ENCODE results near the gene RTF1. TPM values are rescaled to one million over a fixed set of nuclear protein-coding genes. Genes with fewer than 3 reads are reported as not detected.

The RTF1 gene
- total and polyA plus RNA-seq, 4 donors = 15.4 to 36.8 (median 28.3) TPM

DNA sequence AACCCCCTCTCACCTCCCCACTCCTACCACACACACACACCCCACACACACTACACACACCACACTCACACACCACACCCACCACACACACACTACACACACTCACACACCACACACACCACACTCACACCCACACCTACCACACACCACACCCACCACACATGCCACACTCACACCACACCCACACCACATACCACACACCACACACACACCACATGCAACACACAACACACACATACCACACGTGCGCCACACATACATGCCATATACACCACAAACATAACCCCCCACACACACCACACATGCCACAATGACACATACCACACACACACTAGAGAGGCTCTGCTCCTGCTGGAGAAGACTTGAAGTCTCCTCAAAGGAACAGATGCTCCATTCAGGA lies 70.9 kb downstream of the RTF1 start:
- no peak for DNase-seq
- intact Hi-C loops (cut with DNase I) = no loop called here
- Histone ChIP-seq H3K4me3 (ENCODE audit: low read length in 2 of 2) (no peak overlapping the region), H3K27me3 (ENCODE audit: control insufficient read depth in 1 of 2, insufficient read depth in 2 of 2, low read length in 1 of 2) (no peaks in the 10 kb centered on the region), H3K36me3 (ENCODE audit: control insufficient read depth in 1 of 2, insufficient read depth in 2 of 2, low read length in 1 of 2) (no peaks in the 10 kb centered on the region), H3K4me1 (ENCODE audit: control insufficient read depth in 1 of 2, insufficient read depth in 2 of 2, low read length in 2 of 2) (no peaks in the 10 kb centered on the region), H3K27ac (ENCODE audit: low read depth in 1 of 2, low read length in 2 of 2) (no peak overlapping the region), H3K9me3 (ENCODE audit: control insufficient read depth, low read length) (no peaks in the 10 kb centered on the region)
- no peak for ATAC-seq (ENCODE audit: low FRiP score)
- whole genome bisulfite sequencing, 2 donors = 88% methylated on average over 2 of the region's 2 CpGs

DNA sequence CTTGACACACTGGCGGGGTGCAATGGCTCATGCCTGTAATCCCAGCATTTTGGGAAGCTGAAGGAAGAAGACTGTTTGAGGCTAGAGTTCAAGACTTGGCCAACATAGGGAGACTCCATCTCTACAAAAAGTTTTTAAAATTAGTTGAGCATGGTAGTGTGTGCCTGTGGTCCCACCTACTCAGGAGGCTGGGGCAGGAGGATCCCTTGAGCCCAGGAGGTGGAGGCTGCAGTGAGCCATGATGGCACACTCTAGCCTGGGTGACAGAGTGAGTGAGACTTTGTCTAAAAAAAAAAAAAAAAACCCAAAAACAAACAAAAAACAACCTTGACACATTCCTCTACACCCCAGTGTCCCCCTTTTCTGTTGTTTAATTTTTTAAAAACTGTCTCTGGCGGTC lies 72.7 kb downstream of the RTF1 start:
- Histone ChIP-seq H3K36me3 (ENCODE audit: control insufficient read depth in 1 of 2, insufficient read depth in 2 of 2, low read length in 1 of 2) (no peaks in the 10 kb centered on the region), H3K27me3 (ENCODE audit: control insufficient read depth in 1 of 2, insufficient read depth in 2 of 2, low read length in 1 of 2) (no peaks in the 10 kb centered on the region), H3K27ac (ENCODE audit: low read depth in 1 of 2, low read length in 2 of 2) (no peak overlapping the region), H3K4me1 (ENCODE audit: control insufficient read depth in 1 of 2, insufficient read depth in 2 of 2, low read length in 2 of 2) (no peaks in the 10 kb centered on the region), H3K4me3 (ENCODE audit: low read length in 2 of 2) (no peak overlapping the region), H3K9me3 (ENCODE audit: control insufficient read depth, low read length) (no peaks in the 10 kb centered on the region)
- ATAC-seq (ENCODE audit: low FRiP score) (no peak), DNase-seq (no peak)
- intact Hi-C loops (cut with DNase I) = loop anchor here in 1 of 2 donors (5.0 kb wide), 1 partner anchor 72 kb away; the partner anchor contains the start of gene RTF1
- WGBS, 2 donors = 98 to 100% methylated on average over 2 of the region's 2 CpGs

DNA sequence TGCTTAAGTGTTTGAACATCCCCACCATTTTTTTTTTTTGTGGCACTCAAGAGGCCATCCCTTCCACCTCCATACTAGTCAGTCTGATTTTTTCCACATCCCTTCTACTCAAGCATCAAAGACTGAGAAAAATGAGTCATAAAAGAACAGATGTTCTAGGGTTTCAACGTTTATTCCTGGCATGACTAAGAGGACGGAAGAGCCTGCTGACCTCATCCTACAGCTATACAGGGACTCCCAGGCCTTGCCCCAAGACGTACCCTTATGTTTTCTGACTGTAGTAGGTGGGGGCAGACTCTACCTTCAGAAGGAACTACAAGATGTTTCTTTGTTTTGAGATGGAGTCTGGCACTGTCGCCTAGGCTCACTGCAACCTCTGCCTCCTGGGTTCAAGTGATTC lies 73.5 kb downstream of the RTF1 start:
- H3K27me3 ChIP-seq (ENCODE audit: control insufficient read depth in 1 of 2, insufficient read depth in 2 of 2, low read length in 1 of 2) = no peaks in the 10 kb centered on the region
- WGBS, 2 donors = 33 to 41% methylated on average over 4 of the region's 4 CpGs
- ATAC-seq (ENCODE audit: low FRiP score) (no peak), DNase-seq (no peak)
- no peaks in the 10 kb centered on the region for H3K4me1 ChIP-seq (ENCODE audit: control insufficient read depth in 1 of 2, insufficient read depth in 2 of 2, low read length in 2 of 2)
- H3K9me3 ChIP-seq (ENCODE audit: control insufficient read depth, low read length) = no peaks in the 10 kb centered on the region
- H3K27ac ChIP-seq (ENCODE audit: low read depth in 1 of 2, low read length in 2 of 2) = no peak overlapping the region
- no peaks in the 10 kb centered on the region for H3K36me3 ChIP-seq (ENCODE audit: control insufficient read depth in 1 of 2, insufficient read depth in 2 of 2, low read length in 1 of 2)
- intact Hi-C loops (cut with DNase I) = loop anchor here in 1 of 2 donors (5.0 kb wide), 1 partner anchor 73 kb away; the partner anchor contains the start of gene RTF1
- no peak overlapping the region for H3K4me3 ChIP-seq (ENCODE audit: low read length in 2 of 2)

DNA sequence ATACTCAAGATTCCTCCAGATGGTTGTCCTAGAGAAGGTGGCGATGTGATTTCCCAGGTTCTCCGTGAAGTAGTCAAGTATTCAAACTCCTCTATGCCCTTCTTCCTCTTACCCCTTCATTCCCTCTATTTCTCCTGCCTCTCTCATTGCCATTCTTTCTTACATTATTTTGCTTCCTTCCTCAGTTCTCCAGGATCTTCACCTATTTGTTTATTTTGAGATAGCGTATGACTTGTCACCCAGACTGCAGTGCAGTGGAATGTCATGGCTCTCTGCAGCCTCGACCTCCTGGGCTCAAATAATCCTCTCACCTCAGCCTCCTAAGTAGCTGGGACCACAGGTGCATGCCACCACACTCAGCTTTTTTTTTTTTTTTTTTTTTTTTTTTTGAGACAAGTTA lies 75.0 kb downstream of the RTF1 start:
- DNase-seq (no peak), ATAC-seq (ENCODE audit: low FRiP score) (no peak)
- Histone ChIP-seq H3K27ac (ENCODE audit: low read depth in 1 of 2, low read length in 2 of 2) (no peak overlapping the region), H3K9me3 (ENCODE audit: control insufficient read depth, low read length) (no peaks in the 10 kb centered on the region), H3K27me3 (ENCODE audit: control insufficient read depth in 1 of 2, insufficient read depth in 2 of 2, low read length in 1 of 2) (no peaks in the 10 kb centered on the region), H3K4me3 (ENCODE audit: low read length in 2 of 2) (no peak overlapping the region), H3K36me3 (ENCODE audit: control insufficient read depth in 1 of 2, insufficient read depth in 2 of 2, low read length in 1 of 2) (no peaks in the 10 kb centered on the region), H3K4me1 (ENCODE audit: control insufficient read depth in 1 of 2, insufficient read depth in 2 of 2, low read length in 2 of 2) (no peaks in the 10 kb centered on the region)
- intact Hi-C loops (cut with DNase I) = loop anchor here in 1 of 2 donors (5.0 kb wide), 1 partner anchor 75 kb away; the partner anchor contains the start of gene RTF1
- 88 to 90% methylated on average over 4 of the region's 4 CpGs for WGBS, 2 donors

DNA sequence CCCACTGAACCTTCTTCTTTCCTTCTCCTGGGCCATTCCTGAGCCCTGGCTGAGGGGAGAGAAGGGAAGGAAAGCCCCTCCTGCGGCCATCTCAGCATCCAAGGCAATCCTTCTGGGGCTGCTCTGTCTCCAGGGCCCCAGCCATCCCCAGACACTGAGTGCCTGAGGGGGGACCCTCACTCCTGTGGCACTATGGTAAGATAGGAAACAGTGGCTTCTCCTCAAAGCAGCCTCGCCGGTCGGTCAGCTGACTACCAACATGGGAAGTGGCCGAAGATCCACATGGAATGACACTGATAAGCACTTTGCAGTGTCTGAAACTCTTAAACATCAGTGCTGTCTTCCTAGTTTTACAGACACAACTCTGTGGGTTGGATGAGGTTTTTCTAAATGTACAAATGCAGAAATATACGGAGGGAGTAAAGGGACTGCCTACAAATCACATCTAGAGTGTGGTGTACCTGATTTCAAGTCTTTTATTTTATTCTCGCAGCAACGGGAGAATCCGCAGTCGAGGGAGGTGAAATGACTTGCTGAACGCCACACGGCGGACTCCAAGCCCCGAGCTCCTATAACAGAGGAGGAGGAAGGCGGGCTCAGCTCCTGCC lies 75.8 kb downstream of the RTF1 start:
- Histone ChIP-seq H3K4me3 (ENCODE audit: low read length in 2 of 2) (peak overlapping the region; percentile 62 to 84), H3K27ac (ENCODE audit: low read depth in 1 of 2, low read length in 2 of 2) (no peak overlapping the region), H3K36me3 (ENCODE audit: control insufficient read depth in 1 of 2, insufficient read depth in 2 of 2, low read length in 1 of 2) (no peaks in the 10 kb centered on the region), H3K27me3 (ENCODE audit: control insufficient read depth in 1 of 2, insufficient read depth in 2 of 2, low read length in 1 of 2) (no peaks in the 10 kb centered on the region), H3K9me3 (ENCODE audit: control insufficient read depth, low read length) (no peaks in the 10 kb centered on the region), H3K4me1 (ENCODE audit: control insufficient read depth in 1 of 2, insufficient read depth in 2 of 2, low read length in 2 of 2) (no peaks in the 10 kb centered on the region)
- WGBS, 2 donors = 3 to 4% methylated on average over 15 of the region's 15 CpGs
- ATAC-seq (ENCODE audit: low FRiP score) (no peak), DNase-seq (no peak)
- intact Hi-C loops (cut with DNase I) = loop anchor here in 1 of 2 donors (5.0 kb wide), 1 partner anchor 75 kb away; the partner anchor contains the start of gene RTF1

DNA sequence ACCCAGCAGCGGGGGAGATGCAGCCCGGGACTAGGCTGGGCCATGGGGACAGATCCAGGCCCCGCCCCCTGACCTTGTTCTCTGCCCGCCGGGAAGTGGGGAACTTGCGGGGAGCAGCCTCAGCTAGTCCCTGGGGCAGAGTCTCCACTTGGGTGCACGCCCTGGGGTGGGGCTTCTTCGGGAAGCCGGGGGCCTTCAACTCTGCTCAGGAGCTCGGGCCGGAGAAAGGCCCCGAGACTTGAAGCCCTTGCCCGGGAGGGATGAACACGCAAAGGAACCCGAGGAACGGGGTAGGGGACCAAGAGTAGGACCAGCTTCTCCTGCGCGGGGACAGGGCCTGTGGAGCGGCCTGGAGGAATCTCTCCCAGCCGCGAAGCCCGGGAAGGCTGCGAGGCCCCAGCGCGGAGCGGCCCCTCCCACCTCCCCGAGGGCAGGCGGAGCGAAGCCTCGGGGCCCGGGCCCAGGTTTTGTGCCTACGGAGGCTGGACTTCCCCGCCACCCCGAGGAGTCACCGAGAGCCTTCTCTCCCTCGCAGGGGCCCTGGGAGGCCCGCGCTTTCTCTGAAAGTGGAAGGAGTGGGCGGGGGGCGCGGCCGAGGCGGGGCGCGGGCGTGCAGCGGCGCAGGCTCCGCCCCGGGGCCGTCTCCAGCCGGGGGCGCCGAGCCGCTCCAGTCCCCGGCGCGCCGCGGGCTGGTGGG lies 76.5 kb downstream of the RTF1 start, which contains the start of gene ITPKA:
Gene ITPKA, plus strand, starts transcription at position 670 of the 697 bp plus-strand sequence. CDS start 54 bp downstream, outside the sequence.
- intact Hi-C loops (cut with DNase I) = loop anchor here in 1 of 2 donors (5.0 kb wide), 1 partner anchor 76 kb away; the partner anchor contains the start of gene RTF1
- ATAC-seq (ENCODE audit: low FRiP score) (peak; percentile 78), DNase-seq (peak; percentile 81 to 91)
- Histone ChIP-seq H3K27me3 (ENCODE audit: control insufficient read depth in 1 of 2, insufficient read depth in 2 of 2, low read length in 1 of 2) (no peaks in the 10 kb centered on the region), H3K9me3 (ENCODE audit: control insufficient read depth, low read length) (no peaks in the 10 kb centered on the region), H3K27ac (ENCODE audit: low read depth in 1 of 2, low read length in 2 of 2) (no peak within 1 kb of the TSS), H3K36me3 (ENCODE audit: control insufficient read depth in 1 of 2, insufficient read depth in 2 of 2, low read length in 1 of 2) (no peaks in the 10 kb centered on the region), H3K4me3 (ENCODE audit: low read length in 2 of 2) (peak within 1 kb of the TSS; percentile 62 to 84), H3K4me1 (ENCODE audit: control insufficient read depth in 1 of 2, insufficient read depth in 2 of 2, low read length in 2 of 2) (no peaks in the 10 kb centered on the region)
- 0 to 1% methylated on average over 23 to 60 of the region's 60 CpGs for WGBS, 2 donors

DNA sequence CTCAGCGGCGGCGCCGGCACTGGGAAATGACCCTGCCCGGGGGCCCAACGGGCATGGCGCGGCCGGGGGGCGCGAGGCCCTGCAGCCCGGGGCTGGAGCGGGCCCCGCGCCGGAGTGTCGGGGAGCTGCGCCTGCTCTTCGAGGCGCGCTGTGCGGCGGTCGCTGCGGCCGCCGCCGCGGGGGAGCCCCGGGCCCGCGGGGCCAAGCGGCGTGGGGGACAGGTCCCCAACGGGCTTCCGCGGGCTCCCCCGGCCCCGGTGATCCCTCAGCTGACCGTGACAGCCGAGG lies 77.0 kb downstream of the RTF1 start:
- Histone ChIP-seq H3K4me3 (ENCODE audit: low read length in 2 of 2) (peak overlapping the region; percentile 62 to 84), H3K36me3 (ENCODE audit: control insufficient read depth in 1 of 2, insufficient read depth in 2 of 2, low read length in 1 of 2) (no peaks in the 10 kb centered on the region), H3K27ac (ENCODE audit: low read depth in 1 of 2, low read length in 2 of 2) (no peak overlapping the region), H3K9me3 (ENCODE audit: control insufficient read depth, low read length) (no peaks in the 10 kb centered on the region), H3K4me1 (ENCODE audit: control insufficient read depth in 1 of 2, insufficient read depth in 2 of 2, low read length in 2 of 2) (no peaks in the 10 kb centered on the region), H3K27me3 (ENCODE audit: control insufficient read depth in 1 of 2, insufficient read depth in 2 of 2, low read length in 1 of 2) (no peaks in the 10 kb centered on the region)
- no peak for DNase-seq
- WGBS, 2 donors = 0% methylated on average over 3 to 41 of the region's 41 CpGs
- ATAC-seq (ENCODE audit: low FRiP score) = no peak
- intact Hi-C loops (cut with DNase I) = loop anchor here in 1 of 2 donors (5.0 kb wide), 1 partner anchor 77 kb away; the partner anchor contains the start of gene RTF1

DNA sequence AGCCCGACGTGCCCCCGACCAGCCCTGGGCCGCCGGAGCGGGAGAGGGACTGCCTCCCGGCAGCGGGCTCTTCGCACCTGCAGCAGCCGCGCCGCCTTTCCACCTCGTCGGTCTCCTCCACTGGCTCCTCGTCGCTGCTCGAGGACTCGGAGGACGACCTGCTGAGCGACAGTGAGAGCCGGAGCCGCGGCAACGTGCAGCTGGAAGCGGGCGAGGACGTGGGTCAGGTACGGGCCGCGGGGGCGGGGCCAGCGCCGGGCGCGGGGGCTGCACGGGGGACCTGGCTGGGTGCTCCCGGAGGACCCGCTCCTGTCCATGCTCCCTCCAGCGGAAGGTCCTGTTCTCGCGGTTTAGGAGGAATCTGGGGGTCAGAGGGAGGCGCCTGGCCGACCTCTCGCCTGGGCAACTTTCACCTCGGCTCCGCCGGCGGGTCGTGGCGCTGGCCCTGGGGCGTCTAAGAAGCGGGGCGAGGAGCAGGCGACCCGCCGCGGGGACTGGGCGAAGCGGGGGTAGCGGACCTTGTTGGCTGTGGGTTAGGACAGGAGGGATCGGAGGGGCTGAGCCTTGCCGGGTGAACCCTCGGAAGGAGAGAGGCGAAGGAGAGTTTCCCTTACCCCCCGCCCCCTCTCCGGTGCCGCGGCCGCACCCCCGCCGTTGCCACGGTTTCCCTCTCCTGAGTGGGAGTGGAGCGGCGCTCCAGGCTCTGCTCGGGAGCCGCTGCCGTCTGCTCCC lies 77.5 kb downstream of the RTF1 start:
- Histone ChIP-seq H3K4me3 (ENCODE audit: low read length in 2 of 2) (peak overlapping the region; percentile 62 to 84), H3K9me3 (ENCODE audit: control insufficient read depth, low read length) (no peaks in the 10 kb centered on the region), H3K27ac (ENCODE audit: low read depth in 1 of 2, low read length in 2 of 2) (no peak overlapping the region), H3K4me1 (ENCODE audit: control insufficient read depth in 1 of 2, insufficient read depth in 2 of 2, low read length in 2 of 2) (no peaks in the 10 kb centered on the region), H3K36me3 (ENCODE audit: control insufficient read depth in 1 of 2, insufficient read depth in 2 of 2, low read length in 1 of 2) (no peaks in the 10 kb centered on the region), H3K27me3 (ENCODE audit: control insufficient read depth in 1 of 2, insufficient read depth in 2 of 2, low read length in 1 of 2) (no peaks in the 10 kb centered on the region)
- intact Hi-C loops (cut with DNase I) = loop anchor here in 1 of 2 donors (5.0 kb wide), 1 partner anchor 77 kb away; the partner anchor contains the start of gene RTF1
- ATAC-seq (ENCODE audit: low FRiP score) = peak; percentile 4
- DNase-seq = peak in 1 of 2 donors; percentile 81
- 1% methylated on average over 63 to 77 of the region's 77 CpGs for WGBS, 2 donors
